CD14-positive monocyte (primary cell): ENCODE measurements around the gene OXNAD1. TPM values are rescaled to one million over a fixed set of nuclear protein-coding genes. Genes with fewer than 3 reads are reported as not detected.

ENCODE experiments used
- DNase-seq, 3 donors: peaks; one replicate each; pipeline ENCODE4 v3.0.0-alpha.2; 2011 to 2022
- H2AFZ ChIP-seq: 2 replicates; pipeline ENCODE4 v1.6.0; 2012; ENCODE audit warnings: mild to moderate bottlenecking, low read depth, low read length, inconsistent platforms; ENCODE audit not compliant: insufficient read depth, poor library complexity, severe bottlenecking
- H3K27ac ChIP-seq, 2 donors: 1 replicate in 1 of 2; 2 replicates in 1 of 2; pipeline ENCODE4 v1.5.1; 2012 to 2013; ENCODE audit warnings: low read length in 2 of 2, control low read depth in 1 of 2, inconsistent platforms in 1 of 2, low read depth in 1 of 2, mild to moderate bottlenecking in 1 of 2
- H3K27me3 ChIP-seq, 2 donors: one replicate each; pipeline versions ENCODE4 v1.6.0 to v1.6.1; 2011 to 2013; ENCODE audit warnings: low read length in 2 of 2; ENCODE audit not compliant: control insufficient read depth in 2 of 2, insufficient read depth in 2 of 2
- H3K36me3 ChIP-seq, 2 donors: replicated peaks in 1 of 2; 1 replicate in 1 of 2; 2 replicates in 1 of 2; pipeline versions ENCODE4 v1.5.1 to v1.6.1; 2012 to 2013; ENCODE audit warnings: low read length in 2 of 2, control low read depth in 1 of 2, inconsistent platforms in 1 of 2, mild to moderate bottlenecking in 1 of 2; ENCODE audit not compliant: insufficient read depth in 2 of 2, control insufficient read depth in 1 of 2
- H3K4me1 ChIP-seq, 2 donors: 1 replicate in 1 of 2; 2 replicates in 1 of 2; pipeline versions ENCODE4 v1.5.1 to v1.6.1; 2012 to 2013; ENCODE audit warnings: low read length in 2 of 2, control low read depth in 1 of 2, inconsistent platforms in 1 of 2, mild to moderate bottlenecking in 1 of 2, moderate library complexity in 1 of 2; ENCODE audit not compliant: insufficient read depth in 2 of 2, control insufficient read depth in 1 of 2
- H3K4me2 ChIP-seq: replicated peaks from 2 replicates; pipeline ENCODE3; 2012; ENCODE audit warnings: low read length, moderate library complexity, mild to moderate bottlenecking; ENCODE audit not compliant: poor library complexity, severe bottlenecking; ENCODE audit errors: extremely low read depth
- H3K4me3 ChIP-seq, 3 experiments: fragments of 200-600 bp in 1 of 3; sonication (generic) in 1 of 3; replicated peaks in 1 of 3; 1 replicate in 2 of 3; 2 replicates in 1 of 3; pipeline ENCODE4 v1.5.1; 2011 to 2013; ENCODE audit warnings: low read length in 3 of 3, mild to moderate bottlenecking in 3 of 3, control low read depth in 2 of 3, low read depth in 2 of 3, inconsistent platforms in 1 of 3, moderate library complexity in 1 of 3
- H3K79me2 ChIP-seq: 2 replicates; pipeline ENCODE4 v1.6.0; 2012; ENCODE audit warnings: mild to moderate bottlenecking, control low read depth, inconsistent platforms, low read length, moderate library complexity; ENCODE audit not compliant: insufficient read depth
- H3K9ac ChIP-seq: 2 replicates; pipeline ENCODE4 v1.6.0; 2017; ENCODE audit warnings: low read length, mild to moderate bottlenecking; ENCODE audit not compliant: insufficient read depth, poor library complexity, severe bottlenecking
- H3K9me3 ChIP-seq, 2 donors: replicated peaks in 1 of 2; 1 replicate in 1 of 2; 2 replicates in 1 of 2; pipeline versions ENCODE4 v1.5.1 to v1.6.1; 2012 to 2013; ENCODE audit warnings: low read length in 2 of 2, control low read depth in 1 of 2; ENCODE audit not compliant: control insufficient read depth in 1 of 2, insufficient read depth in 1 of 2
- H4K20me1 ChIP-seq: 2 replicates; pipeline ENCODE4 v1.6.0; 2012; ENCODE audit warnings: mild to moderate bottlenecking, low read length, control low read depth, moderate library complexity; ENCODE audit not compliant: insufficient read depth
- H3K27ac Mint-ChIP-seq, 7 donors: one replicate each; pipeline ENCODE4 v1.8.0; 2020; ENCODE audit warnings: mild to moderate bottlenecking in 7 of 7, mixed read lengths in 7 of 7, moderate library complexity in 6 of 7, inconsistent platforms in 2 of 7
- H3K27me3 Mint-ChIP-seq, 3 donors: one replicate each; pipeline ENCODE4 v1.8.0; 2021 to 2022; ENCODE audit warnings: low read depth in 3 of 3, mild to moderate bottlenecking in 3 of 3, mixed read lengths in 3 of 3, moderate library complexity in 3 of 3, inconsistent platforms in 1 of 3
- H3K36me3 Mint-ChIP-seq, 2 donors: one replicate each; pipeline ENCODE4 v1.8.0; 2020; ENCODE audit warnings: mixed read lengths in 2 of 2, inconsistent platforms in 1 of 2, mild to moderate bottlenecking in 1 of 2
- H3K4me1 Mint-ChIP-seq: one replicate; pipeline ENCODE4 v1.8.0; 2020; ENCODE audit warnings: mild to moderate bottlenecking, mixed read lengths
- H3K4me3 Mint-ChIP-seq, 2 donors: one replicate each; pipeline ENCODE4 v1.8.0; 2020; ENCODE audit warnings: mild to moderate bottlenecking in 2 of 2, mixed read lengths in 2 of 2, moderate library complexity in 1 of 2
- H3K9me3 Mint-ChIP-seq, 7 donors: one replicate each; pipeline ENCODE4 v1.8.0; 2020 to 2022; ENCODE audit warnings: mixed read lengths in 7 of 7, mild to moderate bottlenecking in 6 of 7, moderate library complexity in 6 of 7, inconsistent platforms in 2 of 7
- CTCF ChIP-seq: fragments of 200-600 bp; IDR thresholded peaks from one replicate; pipeline ENCODE4 v1.8.0; 2022; ENCODE audit warnings: antibody characterized with exemption, mild to moderate bottlenecking
- WGBS: methylation state at CpG from one replicate; pipeline ENCODE4 v1.1.5; 2013; ENCODE audit warnings: missing lambda C conversion rate; ENCODE audit not compliant: insufficient coverage; 5-methylcytosine and 5-hydroxymethylcytosine counted together
- intact Hi-C, 2 donors: fragments of 100-400 bp; cut with micrococcal nuclease; formaldehyde crosslinking; loops; one replicate each; pipeline versions ENCODE4 v1.15.0 to v1.15.1; 2023
- polyA plus RNA-seq, 3 donors: library from polyadenylated mRNA; depleted of rRNA in 1 of 3; unstranded in 2 of 3; stranded (reverse) in 1 of 3; fragments of 300-500 nt in 2 of 3; fragments of >200 nt in 1 of 3; fragmentation: Illumina TruSeq in 2 of 3; gene quantifications; 1 replicate in 2 of 3; 2 replicates in 1 of 3; pipeline ENCODE4 v1.2.3, GENCODE V29; 2012 to 2021

Gene OXNAD1
- polyA plus RNA-seq, 3 donors: 3.7 to 5.1 (median 4.4) TPM

- H3K79me2 ChIP-seq: no peaks in the 10 kb centered on the region
- H3K4me2 ChIP-seq: no peak overlapping the region
- H2AFZ ChIP-seq: no peak overlapping the region
- Mint-ChIP-seq H3K27ac (no peak overlapping the region), H3K4me1 (no peaks in the 10 kb centered on the region), H3K27me3 (no peaks in the 10 kb centered on the region), H3K4me3 (no peak overlapping the region), H3K36me3 (peaks cover 73 to 75% of the 10 kb centered on the region in 2 donors), H3K9me3 (no peaks in the 10 kb centered on the region)
- no peak for TF ChIP-seq CTCF
- H3K27me3 ChIP-seq: no peaks in the 10 kb centered on the region
- 100% methylated on average over 1 of the region's 6 CpGs for whole genome bisulfite sequencing
- H3K36me3 ChIP-seq: peaks cover 23 to 89% of the 10 kb centered on the region in 2 donors
- DNase-seq: no peak
- intact Hi-C loops: no loop called here
- no peak overlapping the region for H3K4me3 ChIP-seq
- no peak overlapping the region for H3K9ac ChIP-seq
- no peak overlapping the region for H3K27ac ChIP-seq
- H3K4me1 ChIP-seq: no peaks in the 10 kb centered on the region
- H3K9me3 ChIP-seq: no peaks in the 10 kb centered on the region
- H4K20me1 ChIP-seq: no peaks in the 10 kb centered on the region
Measured at GRCh38 chr3:16302082-16302631, 37.1 kb downstream of the OXNAD1 start.

- H3K4me2 ChIP-seq: no peak overlapping the region
- no peak overlapping the region for H3K4me3 ChIP-seq
- H4K20me1 ChIP-seq: no peaks in the 10 kb centered on the region
- no peak overlapping the region for H3K9ac ChIP-seq
- no peak for TF ChIP-seq CTCF
- 50% methylated on average over 1 of the region's 2 CpGs for WGBS
- no peak overlapping the region for H3K4me3 Mint-ChIP-seq
- intact Hi-C loops: no loop called here
- H3K27me3 ChIP-seq: no peaks in the 10 kb centered on the region
- H3K27me3 Mint-ChIP-seq: no peaks in the 10 kb centered on the region
- no peaks in the 10 kb centered on the region for H3K9me3 Mint-ChIP-seq
- H3K79me2 ChIP-seq: no peaks in the 10 kb centered on the region
- peaks cover 23 to 91% of the 10 kb centered on the region in 2 donors for H3K36me3 ChIP-seq
- no peak overlapping the region for H3K27ac Mint-ChIP-seq
- no peak for DNase-seq
- no peaks in the 10 kb centered on the region for H3K9me3 ChIP-seq
- no peaks in the 10 kb centered on the region for H3K4me1 Mint-ChIP-seq
- no peaks in the 10 kb centered on the region for H3K4me1 ChIP-seq
- no peak overlapping the region for H2AFZ ChIP-seq
- no peak overlapping the region for H3K27ac ChIP-seq
- peaks cover 72 to 74% of the 10 kb centered on the region in 2 donors for H3K36me3 Mint-ChIP-seq
Measured at GRCh38 chr3:16303037-16303575, 38.1 kb downstream of the OXNAD1 start.
